SK-N-MC (cell line): ENCODE measurements around the gene FCSK.
"Not testable (repeated sequence)": the region's sequence is repeated elsewhere in the genome, so short reads cannot be mapped to it uniquely, and the experiment has no call there.

Source experiments
- DNase-seq: peaks from one replicate; pipeline ENCODE4 v3.0.0-alpha.2; 2011; ENCODE audit warnings: low read depth, low spot score
- H3K27ac ChIP-seq: fragments of 200-600 bp; sonication (generic); 2 replicates; pipeline ENCODE4 v1.5.1; 2016; ENCODE audit warnings: mixed run types
- H3K36me3 ChIP-seq: fragments of 200-600 bp; sonication (generic); 2 replicates; pipeline ENCODE4 v1.6.1; 2017; ENCODE audit warnings: antibody characterized with exemption, low read length, mixed read lengths; ENCODE audit not compliant: insufficient read depth
- H3K4me3 ChIP-seq: fragments of 200-600 bp; sonication (generic); 2 replicates; pipeline ENCODE4 v1.5.1; 2016
- H3K9ac ChIP-seq: fragments of 200-600 bp; sonication (generic); 2 replicates; pipeline ENCODE4 v1.8.0; 2017; ENCODE audit warnings: mixed run types, mixed read lengths; ENCODE audit not compliant: insufficient read length
- H3K9me3 ChIP-seq: fragments of 200-600 bp; sonication (generic); 2 replicates; pipeline ENCODE4 v1.6.1; 2017; ENCODE audit warnings: low read depth, mild to moderate bottlenecking, antibody characterized with exemption, low read length, moderate library complexity, mixed read lengths
- EZH2 ChIP-seq: fragments of 200-600 bp; sonication (generic); IDR thresholded peaks from one replicate; pipeline ENCODE4 v1.6.1; 2017; ENCODE audit warnings: antibody characterized with exemption
- FOXP2 ChIP-seq: optimal IDR thresholded peaks from 2 replicates; pipeline ENCODE3; 2011; ENCODE audit warnings: mild to moderate bottlenecking, moderate library complexity; ENCODE audit not compliant: insufficient read depth; ENCODE audit errors: extremely low read length, control extremely low read depth
- POLR2AphosphoS5 ChIP-seq: IDR thresholded peaks from 2 replicates; pipeline ENCODE4 v1.6.1; 2012; ENCODE audit warnings: mild to moderate bottlenecking, low read depth, low read length, borderline replicate concordance

FCSK gene

GRCh38 chr16:70520612-70521297 is 66.4 kb downstream of the FCSK start:
- no peak overlapping the region for H3K9ac ChIP-seq
- DNase-seq, result peak; percentile 63
- TF ChIP-seq EZH2, result no peak
- no peak for TF ChIP-seq POLR2AphosphoS5
- no peak for TF ChIP-seq FOXP2
- H3K36me3 ChIP-seq, result no peaks in the 10 kb centered on the region
- peak overlapping the region; percentile 45 for H3K4me3 ChIP-seq
- peak overlapping the region; percentile 57; the same call in 1 of the 2 replicates for H3K27ac ChIP-seq
- H3K9me3 ChIP-seq, result no peaks in the 10 kb centered on the region

- DNase-seq, result no peak
- H3K27ac ChIP-seq, result peak overlapping the region; percentile 95; the same call in 1 of the 2 replicates
- peak overlapping the region; percentile 97 for H3K9ac ChIP-seq
- H3K4me3 ChIP-seq, result peak overlapping the region; percentile 82
- peaks cover 13% of the 10 kb centered on the region for H3K36me3 ChIP-seq
- no peaks in the 10 kb centered on the region for H3K9me3 ChIP-seq
- TF ChIP-seq POLR2AphosphoS5 (no peak), EZH2 (no peak), FOXP2 (no peak)
These were observed 68.1 kb downstream of the FCSK start for GRCh38 chr16:70522216-70523075.

- H3K27ac ChIP-seq, result peak within 1 kb of the TSS; percentile 95
These were observed 68.8 kb downstream of the FCSK start, which contains the start of gene COG4 for GRCh38 chr16:70523076-70523742. Gene COG4, minus strand, starts transcription at chr16:70523554. Its CDS starts 11 bp downstream, at chr16:70523543.

GRCh38 chr16:70523743-70524398 is 69.5 kb downstream of the FCSK start, which contains the start of gene SF3B3:
Gene SF3B3, plus strand, starts transcription at chr16:70523816. Its CDS starts 2,841 bp downstream, at chr16:70526657.
- TF ChIP-seq EZH2 (no peak), POLR2AphosphoS5 (peak; percentile 79)
- Histone ChIP-seq H3K4me3 (peak within 1 kb of the TSS; percentile 82), H3K36me3 (peaks cover 22% of the 10 kb centered on the region), H3K9ac (peak within 1 kb of the TSS; percentile 97), H3K27ac (peak within 1 kb of the TSS; percentile 95), H3K9me3 (no peaks in the 10 kb centered on the region)
- no peak for DNase-seq

More at GRCh38 chr16:70523076-70523742, 68.8 kb downstream of the FCSK start, which contains the start of gene COG4:
- Histone ChIP-seq H3K9ac (peak within 1 kb of the TSS; percentile 97), H3K4me3 (peak within 1 kb of the TSS; percentile 82), H3K36me3 (peaks cover 18% of the 10 kb centered on the region), H3K9me3 (no peaks in the 10 kb centered on the region)
- DNase-seq, result peak; percentile 42
- TF ChIP-seq FOXP2, result no peak
- no peak for TF ChIP-seq EZH2
- TF ChIP-seq POLR2AphosphoS5, result peak; percentile 74

GRCh38 chr16:70524399-70524825 is 70.0 kb downstream of the FCSK start:
- not testable (repeated sequence) for H3K9me3 ChIP-seq, DNase-seq
- Histone ChIP-seq H3K27ac (peak overlapping the region; percentile 95), H3K9ac (peak overlapping the region; percentile 97), H3K4me3 (peak overlapping the region; percentile 82), H3K36me3 (peaks cover 27% of the 10 kb centered on the region)

GRCh38 chr16:70526403-70526802 is 72.0 kb downstream of the FCSK start:
- H3K9ac ChIP-seq, result peak overlapping the region; percentile 60
- peaks cover 41% of the 10 kb centered on the region for H3K36me3 ChIP-seq
- TF ChIP-seq EZH2 (no peak), POLR2AphosphoS5 (no peak), FOXP2 (no peak)

GRCh38 chr16:70527315-70527996 is 73.1 kb downstream of the FCSK start:
- Histone ChIP-seq H3K36me3 (peaks cover 51% of the 10 kb centered on the region), H3K9ac (peak overlapping the region; percentile 60), H3K27ac (no peak overlapping the region), H3K9me3 (no peaks in the 10 kb centered on the region), H3K4me3 (peak overlapping the region; percentile 59)
- TF ChIP-seq FOXP2, result no peak
- TF ChIP-seq POLR2AphosphoS5, result no peak
- TF ChIP-seq EZH2, result no peak
- DNase-seq, result no peak

More at GRCh38 chr16:70526403-70526802, 72.0 kb downstream of the FCSK start:
- H3K9me3 ChIP-seq, result no peaks in the 10 kb centered on the region
- H3K4me3 ChIP-seq, result peak overlapping the region; percentile 59
- DNase-seq, result no peak
- H3K27ac ChIP-seq, result no peak overlapping the region
